Endothelial cell of umbilical vein (primary cell): ENCODE measurements around the gene NR5A1. TPM values are rescaled to one million over a fixed set of nuclear protein-coding genes. Genes with fewer than 3 reads are reported as not detected.

Experiments used
- BruUV-seq: library from RNA; stranded (reverse); fragments of 400-500 nt; replicated peaks from 2 replicates; lab custom pipeline; 2021; lab: Mats Ljungman, UMichigan
- CTCF ChIA-PET: fragments of 300-600, 350-600 bp; sonication (Branson Sonifier 250); formaldehyde crosslinking; loops from one replicate; lab custom pipeline; 2021; ENCODE audit warnings: antibody characterized with exemption, inconsistent platforms; lab: Charles Lee
- POLR2A ChIA-PET: fragments of 300-600, 350-600 bp; sonication (Branson Sonifier 250); formaldehyde crosslinking; loops from one replicate; lab custom pipeline; 2021; ENCODE audit warnings: antibody characterized with exemption, inconsistent platforms; lab: Charles Lee
- DNase-seq: peaks from one replicate; pipeline ENCODE4 v3.0.0-alpha.2; 2011; ENCODE audit warnings: low read depth, low spot score
- FAIRE-seq: peaks from 2 replicates; lab custom pipeline; 2011; peaks lifted over from hg19 to GRCh38; lab: Jason Lieb, UNC
- H2AFZ ChIP-seq: 2 replicates; pipeline ENCODE4 v1.6.0; 2012; ENCODE audit warnings: low read depth, low read length, control low read depth, inconsistent platforms
- H3K27ac ChIP-seq: 2 replicates; pipeline ENCODE4 v1.5.1; 2011; ENCODE audit warnings: low read depth, mild to moderate bottlenecking, control low read depth, low read length, moderate library complexity; ENCODE audit not compliant: insufficient read depth
- H3K27me3 ChIP-seq, 2 experiments: 2 replicates each; pipeline versions ENCODE4 v1.6.0 to v1.6.1; 2011; ENCODE audit warnings: low read length in 2 of 2, mixed read lengths in 1 of 2; ENCODE audit not compliant: control insufficient read depth in 2 of 2, insufficient read depth in 2 of 2
- H3K36me3 ChIP-seq, 2 experiments: 2 replicates in 1 of 2; 3 replicates in 1 of 2; pipeline ENCODE4 v1.5.1; 2011; ENCODE audit warnings: low read length in 2 of 2, mild to moderate bottlenecking in 1 of 2, moderate library complexity in 1 of 2; ENCODE audit not compliant: control insufficient read depth in 2 of 2, insufficient read depth in 2 of 2; ENCODE audit errors: extremely low read depth in 1 of 2
- H3K4me1 ChIP-seq: 3 replicates; pipeline ENCODE4 v1.5.1; 2011; ENCODE audit warnings: mild to moderate bottlenecking, low read length; ENCODE audit not compliant: control insufficient read depth, insufficient read depth; ENCODE audit errors: extremely low read depth
- H3K4me2 ChIP-seq: 2 replicates; pipeline ENCODE4 v1.6.1; 2011; ENCODE audit warnings: low read length, control low read depth, mixed read lengths; ENCODE audit not compliant: insufficient read depth
- H3K4me3 ChIP-seq, 3 experiments: fragments of 200-600 bp in 1 of 3; sonication (generic), shearing (Covaris generic) in 1 of 3; replicated peaks in 1 of 3; 2 replicates each; pipeline ENCODE4 v1.5.1; 2011 to 2016; ENCODE audit warnings: control low read depth in 3 of 3, low read length in 3 of 3, mild to moderate bottlenecking in 2 of 3, inconsistent platforms in 1 of 3, low read depth in 1 of 3, moderate library complexity in 1 of 3; ENCODE audit not compliant: insufficient read depth in 1 of 3
- H3K79me2 ChIP-seq: 2 replicates; pipeline ENCODE4 v1.6.0; 2012; ENCODE audit warnings: low read length, inconsistent platforms; ENCODE audit not compliant: control insufficient read depth, insufficient read depth
- H3K9ac ChIP-seq: replicated peaks from 2 replicates; pipeline ENCODE3; 2011; ENCODE audit warnings: low read length, control low read depth; ENCODE audit not compliant: insufficient read depth; ENCODE audit errors: extremely low read depth
- H3K9me1 ChIP-seq: replicated peaks from 3 replicates; pipeline ENCODE4 v1.6.0; 2011; ENCODE audit warnings: mild to moderate bottlenecking, low read length; ENCODE audit not compliant: control insufficient read depth, insufficient read depth; ENCODE audit errors: extremely low read depth
- H3K9me3 ChIP-seq: replicated peaks from 2 replicates; pipeline ENCODE4 v1.5.1; 2012; ENCODE audit warnings: low read length, inconsistent platforms; ENCODE audit not compliant: control insufficient read depth, insufficient read depth
- H4K20me1 ChIP-seq: replicated peaks from 2 replicates; pipeline ENCODE3; 2011; ENCODE audit warnings: mild to moderate bottlenecking, low read length; ENCODE audit not compliant: control insufficient read depth, insufficient read depth; ENCODE audit errors: extremely low read depth
- JUN ChIP-seq: IDR thresholded peaks from 2 replicates; pipeline ENCODE4 v1.6.1; 2011; ENCODE audit warnings: borderline replicate concordance, low read depth; ENCODE audit not compliant: insufficient read length, insufficient read depth
- MYC ChIP-seq: IDR thresholded peaks from one replicate; pipeline ENCODE4 v1.6.1; 2011; ENCODE audit warnings: mild to moderate bottlenecking, low read depth, low read length
- dilution Hi-C: fragments of 300-500 bp; cut with MboI; formaldehyde crosslinking; loops from one replicate; pipeline ENCODE4 v1.15.0; 2019; ENCODE audit warnings: low sequenced_read_pairs; ENCODE audit not compliant: extremely low pct_ligation_motif_present
- intact Hi-C: fragments of 100-400 bp; cut with micrococcal nuclease; formaldehyde crosslinking; loops from one replicate; pipeline ENCODE4 v1.10.0; 2022
- polyA plus RNA-seq, 4 experiments: library from polyadenylated mRNA; depleted of rRNA in 3 of 4; stranded (reverse) in 3 of 4; unstranded in 1 of 4; fragments of >200 nt; gene quantifications; 2 replicates each; pipeline versions ENCODE4 v1.2.1 to v1.2.3, GENCODE V29; 2011 to 2012; ENCODE audit warnings: missing spikeins in 1 of 4
- total RNA-seq: library from RNA; stranded (reverse); gene quantifications from 2 replicates; pipeline ENCODE4 v1.2.3, GENCODE V29; 2021

Gene NR5A1
- total and polyA plus RNA-seq, 2 donors (not counting 3 experiments of a cell fraction or from before 2014, with no cell fraction given), result not detected

DNA sequence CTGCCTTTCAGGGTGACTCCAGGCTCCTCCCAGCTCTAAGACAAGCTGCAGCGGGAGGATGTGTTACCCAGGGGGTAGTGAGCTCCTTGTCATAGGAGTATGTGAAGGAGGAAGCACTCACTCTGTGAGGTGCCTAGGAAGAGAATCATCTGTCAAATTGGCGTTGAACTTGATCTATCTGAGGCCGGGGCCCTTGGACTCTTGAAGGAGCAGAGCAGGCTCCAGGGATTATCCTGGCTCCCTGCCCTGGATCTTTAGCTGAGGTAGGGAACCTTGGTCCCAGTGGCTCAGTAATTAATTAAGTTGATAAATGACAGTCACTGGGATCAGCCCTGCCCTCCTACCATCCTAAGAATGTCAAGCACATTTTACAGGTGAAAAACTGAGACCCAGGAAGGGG is 41.5 kb downstream of the NR5A1 start:
- Histone ChIP-seq H3K4me3 (no peak overlapping the region), H2AFZ (no peak overlapping the region), H3K79me2 (no peaks in the 10 kb centered on the region), H3K4me2 (no peak overlapping the region), H3K27ac (no peak overlapping the region), H3K27me3 (peaks cover 2 to 8% of the 10 kb centered on the region in 2 experiments), H3K9me3 (no peaks in the 10 kb centered on the region), H4K20me1 (no peaks in the 10 kb centered on the region), H3K9ac (no peak overlapping the region), H3K9me1 (no peaks in the 10 kb centered on the region), H3K36me3 (no peaks in the 10 kb centered on the region), H3K4me1 (no peaks in the 10 kb centered on the region)
- ChIA-PET POLR2A (no interaction called here), CTCF (no interaction called here)
- no TSS peak for BruUV-seq
- no peak for DNase-seq
- TF ChIP-seq MYC, result no peak
- intact Hi-C loops, result no loop called here
- no peak for FAIRE-seq
- dilution Hi-C loops, result no loop called here

GRCh38 chr9:124462739-124463138 is 44.5 kb downstream of the NR5A1 start:
- Histone ChIP-seq H3K9me3 (no peaks in the 10 kb centered on the region), H3K9me1 (no peaks in the 10 kb centered on the region), H3K27me3 (peaks cover 2 to 8% of the 10 kb centered on the region in 2 experiments), H3K4me3 (no peak overlapping the region), H3K36me3 (no peaks in the 10 kb centered on the region), H3K4me1 (no peaks in the 10 kb centered on the region), H3K79me2 (no peaks in the 10 kb centered on the region), H2AFZ (no peak overlapping the region), H3K9ac (no peak overlapping the region), H4K20me1 (no peaks in the 10 kb centered on the region), H3K27ac (no peak overlapping the region), H3K4me2 (no peak overlapping the region)
- POLR2A ChIA-PET, result no interaction called here
- no peak for TF ChIP-seq JUN
- TF ChIP-seq MYC, result no peak
- FAIRE-seq (no peak), DNase-seq (no peak)
- dilution Hi-C loops (no loop called here), intact Hi-C loops (no loop called here)
- BruUV-seq, result no TSS peak
- CTCF ChIA-PET, result interaction anchor here (1.1 to 1.4 kb wide), 3 partner anchors 12 to 74 kb away, joined by 3 read pairs; no protein-coding TSS in a partner anchor
